Type B pancreatic cell (in vitro differentiated cells): ENCODE results near the gene SNTB2. TPM values are rescaled to one million over a fixed set of nuclear protein-coding genes. Genes with fewer than 3 reads are reported as not detected.
A peak's percentile ranks its signal among the peaks of the same experiment; 100 is the strongest.

Experiments used
- DNase-seq: peaks from one replicate; pipeline ENCODE4 v3.0.0; 2021; ENCODE audit warnings: mixed read lengths; ENCODE audit not compliant: unreplicated experiment; ENCODE audit errors: extremely low spot score
- H3K27ac Mint-ChIP-seq: 2 replicates; pipeline ENCODE4 v1.8.0; 2021; ENCODE audit warnings: mild to moderate bottlenecking, mixed read lengths
- H3K27me3 Mint-ChIP-seq: 2 replicates; pipeline ENCODE4 v1.8.0; 2021; ENCODE audit warnings: mixed read lengths
- H3K36me3 Mint-ChIP-seq: 2 replicates; pipeline ENCODE4 v1.8.0; 2021; ENCODE audit warnings: mixed read lengths
- H3K4me1 Mint-ChIP-seq: one replicate; pipeline ENCODE4 v1.8.0; 2021; ENCODE audit warnings: mixed read lengths; ENCODE audit not compliant: unreplicated experiment
- H3K4me3 Mint-ChIP-seq: 2 replicates; pipeline ENCODE4 v1.8.0; 2021; ENCODE audit warnings: mild to moderate bottlenecking, mixed read lengths
- H3K9me3 Mint-ChIP-seq: 2 replicates; pipeline ENCODE4 v1.8.0; 2021; ENCODE audit warnings: mixed read lengths
- total RNA-seq: library from RNA; stranded (reverse); gene quantifications from 2 replicates; pipeline ENCODE4 v1.2.1, GENCODE V29; 2021; ENCODE audit warnings: low replicate concordance
- TF ChIP-seq, protein P1 (sequence below): fragments of 200-600 bp; sonication (generic); conservative IDR thresholded peaks from 2 replicates; pipeline ENCODE4 v1.5.0; 2021; ENCODE audit warnings: antibody characterized with exemption, mild to moderate bottlenecking

SNTB2 gene
- total RNA-seq, 1 donor from 2014 or later, result 22.2 TPM

DNA sequence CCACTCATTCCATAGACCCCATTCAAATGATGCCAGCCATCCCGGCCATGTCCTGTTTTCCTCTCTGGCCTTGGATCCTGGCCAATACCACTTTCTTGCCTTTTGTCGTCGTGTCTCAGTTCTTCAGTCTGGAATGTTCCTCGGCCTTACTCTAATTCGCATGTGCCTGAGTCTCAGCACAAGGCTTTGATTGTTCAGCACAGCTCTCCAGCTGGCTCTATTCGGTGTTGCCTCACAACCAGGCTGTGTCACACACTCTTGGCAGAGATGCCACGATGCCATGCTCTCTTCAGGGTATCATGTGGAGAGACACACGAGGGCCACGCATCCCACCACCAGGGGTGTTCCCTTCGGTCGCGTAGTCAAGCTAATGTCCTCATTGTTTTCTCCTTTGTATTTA, 122.4 kb downstream of the SNTB2 start:
- DNase-seq, result no peak
- Mint-ChIP-seq H3K9me3 (no peaks in the 10 kb centered on the region), H3K27me3 (no peaks in the 10 kb centered on the region), H3K4me3 (peak overlapping the region; percentile 23), H3K36me3 (peaks cover 6% of the 10 kb centered on the region), H3K4me1 (peaks cover 24% of the 10 kb centered on the region), H3K27ac (no peak overlapping the region)
- TF ChIP-seq, protein P1, sequence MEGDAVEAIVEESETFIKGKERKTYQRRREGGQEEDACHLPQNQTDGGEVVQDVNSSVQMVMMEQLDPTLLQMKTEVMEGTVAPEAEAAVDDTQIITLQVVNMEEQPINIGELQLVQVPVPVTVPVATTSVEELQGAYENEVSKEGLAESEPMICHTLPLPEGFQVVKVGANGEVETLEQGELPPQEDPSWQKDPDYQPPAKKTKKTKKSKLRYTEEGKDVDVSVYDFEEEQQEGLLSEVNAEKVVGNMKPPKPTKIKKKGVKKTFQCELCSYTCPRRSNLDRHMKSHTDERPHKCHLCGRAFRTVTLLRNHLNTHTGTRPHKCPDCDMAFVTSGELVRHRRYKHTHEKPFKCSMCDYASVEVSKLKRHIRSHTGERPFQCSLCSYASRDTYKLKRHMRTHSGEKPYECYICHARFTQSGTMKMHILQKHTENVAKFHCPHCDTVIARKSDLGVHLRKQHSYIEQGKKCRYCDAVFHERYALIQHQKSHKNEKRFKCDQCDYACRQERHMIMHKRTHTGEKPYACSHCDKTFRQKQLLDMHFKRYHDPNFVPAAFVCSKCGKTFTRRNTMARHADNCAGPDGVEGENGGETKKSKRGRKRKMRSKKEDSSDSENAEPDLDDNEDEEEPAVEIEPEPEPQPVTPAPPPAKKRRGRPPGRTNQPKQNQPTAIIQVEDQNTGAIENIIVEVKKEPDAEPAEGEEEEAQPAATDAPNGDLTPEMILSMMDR, result no peak

DNA sequence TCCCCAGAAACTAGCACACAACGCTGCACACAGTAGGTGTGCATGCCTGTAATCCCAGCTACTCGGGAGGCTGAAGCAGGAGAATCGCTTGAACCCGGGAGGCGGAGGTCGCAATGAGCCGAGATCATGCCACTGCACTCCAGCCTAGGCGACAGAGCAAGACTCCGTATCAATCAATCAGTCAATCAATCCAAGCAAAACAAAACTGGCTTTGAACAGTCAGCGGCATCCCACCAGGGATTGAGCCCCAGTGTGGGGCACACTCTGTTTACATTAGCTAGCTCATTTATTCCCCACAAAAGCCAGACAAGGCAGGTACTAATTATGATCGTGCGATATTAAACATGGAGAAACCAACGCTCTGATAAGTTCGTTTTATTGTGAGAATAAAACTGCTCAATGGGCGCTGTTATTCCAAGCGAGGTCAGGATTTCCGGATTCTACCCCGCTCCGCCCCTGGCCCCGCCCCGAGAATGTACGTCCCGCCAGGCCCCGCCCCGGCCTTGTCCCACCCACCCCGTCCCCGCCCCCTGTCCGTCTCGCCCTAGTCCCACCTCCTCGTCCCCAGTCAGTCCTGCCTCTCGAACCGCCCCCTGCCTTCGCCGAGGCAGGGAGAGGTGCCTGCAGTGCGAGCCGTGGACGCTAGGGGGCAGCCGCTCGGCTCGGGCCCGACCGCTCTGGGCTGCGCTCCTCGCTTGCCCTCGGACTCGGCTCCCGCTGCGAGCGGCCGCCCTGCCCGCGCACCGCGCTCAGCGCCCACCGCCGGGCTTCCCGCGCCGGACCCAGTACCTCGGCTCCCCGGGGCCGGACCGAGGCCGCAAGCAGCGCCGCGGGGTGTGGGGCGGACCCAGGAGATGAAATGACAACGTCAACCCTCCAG, 123.9 kb downstream of the SNTB2 start, which contains the start of gene VPS4A:
TSS of gene VPS4A (plus strand) at position 698 of the 880 bp plus-strand sequence. CDS start at position 860, 162 bp downstream.
- Mint-ChIP-seq H3K36me3 (peaks cover 6% of the 10 kb centered on the region), H3K4me3 (peak within 1 kb of the TSS; percentile 98), H3K9me3 (no peaks in the 10 kb centered on the region), H3K27ac (peak within 1 kb of the TSS; percentile 93), H3K27me3 (no peaks in the 10 kb centered on the region), H3K4me1 (peaks cover 20% of the 10 kb centered on the region)
- DNase-seq, result peak; percentile 98
- TF ChIP-seq, protein P1, result peak; percentile 89

DNA sequence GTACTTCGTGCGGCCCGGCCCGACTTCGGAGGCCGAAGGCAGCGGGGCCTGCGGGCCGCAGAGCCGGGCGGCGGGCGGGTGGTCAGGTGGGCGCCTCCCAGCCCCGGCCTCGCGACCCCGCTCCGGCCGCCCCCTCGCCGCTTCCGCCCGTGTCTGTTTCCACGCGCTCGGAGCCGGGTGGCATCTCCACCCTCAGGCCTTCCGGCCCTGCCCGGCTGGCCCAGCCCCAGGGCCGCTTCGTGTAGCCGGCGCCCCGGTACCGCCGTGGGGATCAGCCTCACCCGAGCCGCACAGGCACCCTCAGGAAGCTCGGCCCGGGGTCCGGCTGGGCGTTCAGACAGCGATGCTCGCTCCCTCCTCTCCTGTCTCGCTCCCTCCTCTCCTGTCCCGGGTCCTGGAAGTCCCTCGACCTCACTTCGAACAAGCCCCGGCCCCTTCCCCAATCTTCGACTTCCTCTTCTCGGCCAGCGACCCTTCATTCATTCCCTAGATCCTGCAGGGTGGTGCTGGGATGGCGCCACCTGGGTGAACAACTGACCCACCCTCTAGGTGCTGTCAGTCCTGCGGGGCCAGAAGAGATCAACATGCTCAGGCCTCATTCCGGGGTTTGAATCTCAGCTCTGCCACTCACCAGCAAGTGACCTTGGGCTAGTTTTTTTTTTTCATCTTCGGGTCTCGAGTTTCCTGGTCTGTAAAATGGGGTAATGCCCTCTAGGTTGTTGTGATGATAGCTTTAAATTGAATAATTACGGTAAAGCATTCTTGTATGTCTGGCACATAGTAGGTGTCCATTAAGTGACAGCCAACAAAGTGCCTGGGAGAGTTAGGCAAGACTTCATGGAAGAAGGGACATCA, 124.8 kb downstream of the SNTB2 start:
- TF ChIP-seq, protein P1, result no peak
- H3K4me1 Mint-ChIP-seq, result peaks cover 19% of the 10 kb centered on the region
- H3K9me3 Mint-ChIP-seq, result no peaks in the 10 kb centered on the region
- no peaks in the 10 kb centered on the region for H3K27me3 Mint-ChIP-seq
- no peak for DNase-seq
- H3K4me3 Mint-ChIP-seq, result peak overlapping the region; percentile 98
- peaks cover 6% of the 10 kb centered on the region for H3K36me3 Mint-ChIP-seq
- peak overlapping the region; percentile 93 for H3K27ac Mint-ChIP-seq

DNA sequence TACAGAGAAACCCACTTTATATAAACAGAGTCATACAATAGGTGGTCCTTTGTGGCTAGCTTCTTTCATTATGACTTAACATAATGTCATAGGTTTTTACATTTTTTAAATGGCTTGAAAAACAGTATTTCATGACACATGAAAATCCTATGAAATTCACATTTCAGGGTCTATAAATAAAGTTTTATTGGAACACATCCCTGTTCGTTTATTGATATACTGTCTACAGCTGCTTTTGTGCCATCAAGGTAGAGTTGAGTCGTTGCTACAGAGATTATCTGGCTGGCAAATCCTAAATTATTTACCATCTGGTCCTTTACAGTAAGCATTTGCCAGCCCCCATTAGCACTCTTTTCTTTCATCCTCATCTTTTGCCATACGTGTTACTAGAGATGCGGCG, 126.5 kb downstream of the SNTB2 start:
- TF ChIP-seq, protein P1, result no peak
- Mint-ChIP-seq H3K27ac (peak overlapping the region; percentile 73), H3K27me3 (no peaks in the 10 kb centered on the region), H3K4me1 (peaks cover 19% of the 10 kb centered on the region), H3K9me3 (no peaks in the 10 kb centered on the region), H3K36me3 (peaks cover 3% of the 10 kb centered on the region), H3K4me3 (peak overlapping the region; percentile 79)
- DNase-seq, result no peak

DNA sequence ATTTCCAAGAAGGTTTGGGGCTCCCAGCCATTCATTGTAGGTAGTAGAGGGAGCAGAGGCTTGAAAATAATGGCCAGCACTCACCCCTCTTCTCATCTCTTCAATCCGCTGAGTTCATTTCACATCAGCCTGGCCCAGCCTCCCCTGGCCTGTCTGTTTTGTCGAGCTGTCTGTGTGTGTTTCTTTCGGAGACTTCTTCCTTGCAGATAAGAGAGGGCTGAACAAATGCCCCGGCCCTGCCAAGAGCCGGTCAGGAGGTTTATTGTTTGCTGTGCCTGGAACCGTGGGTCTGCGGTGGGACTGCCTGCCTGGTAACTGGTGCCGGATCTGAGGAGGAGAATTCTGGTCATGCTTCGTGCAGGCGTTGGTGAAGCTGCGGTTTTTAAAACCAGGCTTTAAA, 127.6 kb downstream of the SNTB2 start:
- H3K4me1 Mint-ChIP-seq, result peaks cover 19% of the 10 kb centered on the region
- no peak overlapping the region for H3K4me3 Mint-ChIP-seq
- TF ChIP-seq, protein P1, result no peak
- H3K9me3 Mint-ChIP-seq, result no peaks in the 10 kb centered on the region
- no peak overlapping the region for H3K27ac Mint-ChIP-seq
- peaks cover 6% of the 10 kb centered on the region for H3K36me3 Mint-ChIP-seq
- no peak for DNase-seq
- H3K27me3 Mint-ChIP-seq, result no peaks in the 10 kb centered on the region
